Activated CD8-positive, alpha-beta memory T cell treated with anti-CD3 and anti-CD28 coated beads for 36 hours (primary cell): Measurements from ENCODE around the gene USO1. TPM values are rescaled to one million over a fixed set of nuclear protein-coding genes. Genes with fewer than 3 reads are reported as not detected.

Experiments used
- total RNA-seq, 2 experiments: library from RNA; stranded (reverse); gene quantifications; one replicate each; pipeline ENCODE4 v1.2.3, GENCODE V29; 2021

The USO1 gene
- total RNA-seq, 2 experiments from 2014 or later = 40.8 to 43.8 TPM

Other genes with a start within 250 kb of the USO1 start
- gene RCHY1, start 210.2 kb upstream of the USO1 start, total RNA-seq = 10 to 100 TPM; 24.9 to 28.4 TPM
- gene THAP6, start 210.1 kb upstream of the USO1 start, total RNA-seq = 10 to 100 TPM; 20.1 to 20.8 TPM
- gene ODAPH, start 168.5 kb upstream of the USO1 start, total RNA-seq = not detected
- under 1 TPM; 0.25 to 0.53 TPM for gene CDKL2, start 94.0 kb upstream of the USO1 start, total RNA-seq
- gene G3BP2, start 51.2 kb upstream of the USO1 start, total RNA-seq = 100 to 1,000 TPM; 195 to 201 TPM
- not detected for gene PPEF2, start 177.9 kb downstream of the USO1 start, total RNA-seq
- 10 to 100 TPM; 44.2 to 46.3 TPM for gene NAAA, start 216.4 kb downstream of the USO1 start, total RNA-seq